Erythroblast (primary cell): ENCODE data around the gene THEM4.
"Not testable (repeated sequence)": the region's sequence is repeated elsewhere in the genome, so short reads cannot be mapped to it uniquely, and the experiment has no call there.

Experiments used
- DNase-seq, 2 experiments: peaks; one replicate each; lab custom pipeline; 2025; lab: John Stamatoyannopoulos, UW
- GATA1 ChIP-seq: IDR thresholded peaks from 2 replicates; pipeline ENCODE4 v1.6.1; 2011; ENCODE audit warnings: low read depth, mild to moderate bottlenecking, control low read depth, low read length, moderate library complexity
- POLR2A ChIP-seq: IDR thresholded peaks from 2 replicates; pipeline ENCODE4 v1.6.1; 2011; ENCODE audit warnings: mild to moderate bottlenecking, low read length

THEM4 gene

DNA sequence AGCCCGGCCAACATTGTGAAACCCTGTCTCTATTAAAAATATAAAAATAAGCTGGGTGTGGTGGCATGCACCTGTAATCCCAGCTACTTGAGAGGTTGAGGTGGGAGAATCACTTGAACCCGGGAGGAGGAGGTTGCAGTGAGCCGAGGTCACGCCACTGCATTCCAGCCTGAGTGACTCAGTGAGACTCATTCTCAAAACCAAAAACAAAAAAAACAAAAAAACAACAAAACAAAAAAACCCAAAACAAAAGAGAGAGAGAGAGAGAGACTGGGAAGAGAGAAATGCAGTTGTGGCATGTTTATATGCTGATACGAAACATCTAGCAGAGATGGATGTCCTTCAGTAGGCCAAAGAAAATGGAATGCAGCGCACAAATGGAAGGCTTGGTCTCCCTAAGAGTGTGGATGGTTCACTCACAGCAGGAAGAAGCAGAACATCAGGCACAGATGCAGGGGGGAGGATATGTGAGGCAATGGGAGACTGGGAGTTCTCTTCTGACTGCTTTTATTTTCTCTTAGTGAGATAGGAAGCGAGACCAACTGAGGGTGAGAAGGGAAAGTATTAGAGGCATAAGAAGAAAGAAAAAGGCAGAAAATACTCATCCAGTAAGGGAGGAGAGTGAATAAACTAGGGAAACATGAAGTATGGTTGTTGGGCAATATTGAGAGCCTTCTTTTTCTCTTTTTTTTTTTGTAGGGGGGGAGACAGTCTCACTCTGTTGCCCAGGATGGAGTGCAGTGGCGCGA, 16.0 kb downstream of the THEM4 start:
- DNase-seq = no peak
- TF ChIP-seq GATA1 (no peak), POLR2A (no peak)

DNA sequence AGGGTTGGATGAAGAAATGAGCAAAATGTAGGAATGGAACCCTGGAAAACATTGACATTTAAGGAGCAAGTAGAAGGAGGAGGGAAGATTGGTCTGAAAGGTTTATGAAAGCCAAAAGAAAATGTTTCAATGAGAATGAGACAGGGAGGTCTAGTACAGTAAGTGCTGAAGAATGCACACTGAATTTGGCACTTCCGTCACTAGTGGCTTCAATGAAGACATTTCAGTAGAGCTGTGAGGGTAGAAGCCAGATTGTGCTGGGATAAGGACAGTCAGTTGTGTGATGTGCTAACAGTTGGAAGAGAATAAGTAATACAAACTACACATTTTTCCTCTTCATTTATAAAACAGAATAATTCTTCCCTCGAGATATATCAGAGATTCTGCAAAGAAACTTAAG, 17.1 kb downstream of the THEM4 start:
- DNase-seq = no peak
- no peak for TF ChIP-seq GATA1
- TF ChIP-seq POLR2A = no peak

DNA sequence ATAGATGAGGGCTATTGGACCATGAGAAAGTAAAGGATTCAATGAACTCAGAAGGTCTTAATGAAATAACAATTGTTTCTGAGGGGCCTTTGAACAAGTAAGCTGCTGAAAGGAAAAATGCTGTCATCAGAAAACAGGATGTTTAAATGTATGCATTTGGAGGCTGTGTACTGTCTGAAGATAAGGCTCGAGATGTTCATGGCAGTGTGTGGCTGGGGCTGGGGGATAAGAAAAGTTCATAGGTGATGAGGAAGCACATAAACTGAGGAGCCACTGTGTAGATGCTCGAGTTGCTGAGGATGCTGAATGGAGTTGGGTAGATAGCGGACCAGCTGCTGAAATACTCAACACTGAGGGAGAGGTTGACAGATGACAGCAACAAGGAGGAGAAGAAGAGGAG, 17.8 kb downstream of the THEM4 start:
- no peak for DNase-seq

DNA sequence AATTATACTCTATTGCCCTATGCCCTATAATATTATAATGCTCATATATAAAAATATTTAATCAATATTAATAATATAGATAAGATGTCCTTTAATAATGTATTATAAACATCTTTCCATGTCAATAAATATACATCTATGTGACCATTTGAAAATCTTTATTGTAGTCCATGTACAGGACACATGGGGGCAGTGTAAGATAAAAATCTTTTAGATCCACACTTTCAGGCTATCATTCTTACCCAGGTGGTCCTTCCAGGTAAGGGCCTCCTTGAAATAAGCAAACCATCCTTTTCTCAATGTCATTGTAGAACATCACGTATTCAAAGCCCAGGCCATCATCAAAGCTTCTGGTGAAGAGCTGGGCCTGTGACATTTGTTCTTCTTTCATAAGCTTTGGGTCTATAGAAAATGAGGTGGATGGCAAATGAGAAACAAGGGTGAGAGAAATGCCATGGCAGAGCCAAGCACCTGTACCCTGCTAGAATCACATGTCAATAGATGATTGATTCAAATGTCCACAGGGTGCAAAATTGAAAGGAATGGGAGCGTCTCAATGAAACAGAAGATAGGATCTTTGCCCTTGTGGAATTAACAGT, 20.2 kb downstream of the THEM4 start:
- peak in 1 of 2 experiments; percentile 29 for DNase-seq
- TF ChIP-seq GATA1 (no peak), POLR2A (no peak)

More for the DNA sequence above, 17.8 kb downstream of the THEM4 start:
- TF ChIP-seq GATA1 = no peak
- no peak for TF ChIP-seq POLR2A

DNA sequence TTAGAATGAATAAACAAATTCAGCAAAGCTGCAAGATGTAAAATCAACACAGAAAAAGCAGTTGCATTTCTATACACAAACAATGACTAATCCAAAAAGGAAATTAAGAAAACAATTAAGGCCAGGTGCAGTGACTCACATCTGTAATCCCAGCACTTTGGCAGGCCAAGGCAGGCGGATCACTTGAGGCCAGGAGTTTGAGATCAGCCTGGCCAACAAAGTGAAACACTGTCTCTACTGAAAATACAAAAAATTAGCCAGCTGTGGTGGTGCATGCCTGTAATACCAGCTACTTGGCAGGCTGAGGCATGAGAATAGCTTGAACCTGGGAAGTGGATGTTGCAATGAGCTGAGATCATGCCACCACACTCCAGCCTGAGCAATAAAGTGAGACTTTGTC, 22.3 kb downstream of the THEM4 start:
- DNase-seq = no peak
- no peak for TF ChIP-seq POLR2A
- no peak for TF ChIP-seq GATA1

DNA sequence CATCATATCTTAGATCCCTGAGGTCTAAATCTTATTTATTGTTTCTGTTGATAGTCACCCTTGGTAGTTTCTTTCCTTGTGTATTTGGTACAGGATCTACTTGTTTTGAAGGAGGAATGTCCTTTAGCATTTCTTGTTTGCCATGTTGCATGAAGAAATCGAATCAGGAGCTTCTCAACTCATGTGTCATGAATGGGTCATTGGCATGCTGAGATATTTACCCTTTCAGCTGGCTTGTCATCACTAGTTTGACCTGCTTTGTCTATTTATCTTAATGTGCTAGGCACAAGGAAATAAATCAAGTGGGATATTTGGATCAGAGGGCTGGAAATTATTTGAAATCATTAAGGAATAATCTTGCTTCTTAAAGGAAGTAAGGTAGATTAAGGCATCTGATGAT, 23.8 kb downstream of the THEM4 start:
- DNase-seq = no peak
- TF ChIP-seq POLR2A (no peak), GATA1 (no peak)

DNA sequence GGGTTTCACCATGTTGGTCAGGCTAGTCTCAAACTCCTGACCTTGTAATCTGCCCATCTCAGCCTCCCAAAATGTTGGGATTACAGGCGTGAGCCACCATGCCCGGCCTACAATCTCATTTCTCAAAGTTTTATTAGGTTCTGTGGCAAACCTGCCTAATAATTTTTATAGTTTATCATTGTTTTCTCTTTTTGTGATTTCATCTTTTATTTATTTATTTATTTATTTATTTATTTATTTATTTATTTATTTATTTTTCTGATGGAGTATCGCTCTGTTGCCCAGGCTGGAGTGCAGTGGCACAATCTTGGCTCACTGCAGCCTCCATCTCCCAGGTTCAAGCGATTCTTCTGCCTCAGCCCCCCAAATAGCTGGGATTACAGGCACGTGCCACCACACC, 24.4 kb downstream of the THEM4 start:
- DNase-seq = not testable (repeated sequence)

DNA sequence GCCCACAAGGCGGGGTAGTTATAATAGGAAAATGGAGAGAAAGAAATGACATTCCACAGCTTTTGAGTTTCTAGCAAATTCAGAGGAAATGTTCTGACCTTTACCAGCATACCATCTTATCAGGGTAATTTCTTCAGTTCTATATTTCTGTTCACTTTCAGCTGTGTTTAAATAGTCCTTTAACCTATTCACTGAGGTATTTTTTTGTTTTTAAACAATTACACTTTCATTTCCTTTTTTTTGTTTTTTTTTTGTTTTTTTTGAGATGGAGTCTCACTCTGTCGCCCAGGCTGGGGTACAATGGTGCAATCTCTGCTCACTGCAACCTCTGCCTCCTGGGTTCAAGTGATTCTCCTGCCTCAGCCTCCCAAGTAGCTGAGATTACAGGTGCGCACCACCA, 24.9 kb downstream of the THEM4 start:
- DNase-seq = not testable (repeated sequence)

DNA sequence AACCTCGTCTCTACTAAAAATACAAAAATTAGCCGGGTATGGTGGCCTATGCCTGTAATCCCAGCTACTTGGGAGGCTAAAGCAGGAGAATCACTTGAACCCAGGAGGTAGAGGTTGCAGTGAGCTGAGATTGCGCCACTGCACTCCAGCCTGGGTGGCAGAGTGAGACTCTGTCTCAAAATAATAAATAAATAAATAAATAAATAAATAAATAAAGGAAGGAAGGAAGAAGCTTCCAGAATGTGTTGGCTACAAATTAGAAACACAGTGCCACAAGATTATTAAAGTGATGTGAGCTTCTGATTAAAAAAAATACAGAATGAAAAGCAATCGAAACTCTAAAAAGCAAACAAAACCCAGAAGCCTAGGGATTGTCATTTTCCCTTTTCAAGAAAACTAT, 25.4 kb downstream of the THEM4 start:
- DNase-seq = not testable (repeated sequence)

DNA sequence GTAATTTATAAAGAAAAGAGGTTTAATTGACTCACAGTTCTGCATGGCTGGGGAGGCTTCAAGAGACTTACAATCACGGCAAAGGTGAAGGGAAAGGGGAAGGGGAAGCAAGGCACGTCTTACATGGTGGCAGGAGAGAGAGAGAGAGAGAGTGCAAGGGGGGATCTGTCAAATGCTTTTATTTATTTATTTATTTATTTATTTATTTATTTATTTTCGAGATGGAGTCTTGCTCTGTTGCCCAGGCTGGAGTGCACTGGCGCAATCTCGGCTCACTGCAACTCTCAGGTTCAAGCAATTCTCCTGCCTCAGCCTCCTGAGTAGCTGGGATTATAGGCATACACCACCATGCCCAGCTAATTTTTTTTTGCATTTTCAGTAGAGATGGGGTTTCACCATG, 26.4 kb downstream of the THEM4 start:
- not testable (repeated sequence) for DNase-seq

DNA sequence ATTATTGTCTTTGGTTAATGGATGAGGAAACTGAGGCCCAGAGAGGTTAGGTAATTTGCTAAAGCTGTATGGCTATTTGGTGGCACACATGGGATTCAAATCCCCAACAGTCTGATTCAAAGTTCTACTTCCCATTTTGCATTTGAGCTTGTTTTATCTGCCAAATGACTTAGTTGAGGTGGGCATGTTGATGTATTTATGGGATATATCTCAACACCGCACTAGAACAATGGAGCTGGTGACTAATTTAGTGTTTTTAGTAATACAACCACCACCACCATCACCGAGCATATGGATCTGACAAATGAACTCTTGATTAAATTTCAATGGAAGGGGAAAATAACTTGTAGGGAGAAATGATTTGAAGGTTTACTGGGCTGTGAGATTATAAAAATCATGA, 26.8 kb downstream of the THEM4 start:
- TF ChIP-seq POLR2A = no peak
- TF ChIP-seq GATA1 = no peak
- DNase-seq = no peak

DNA sequence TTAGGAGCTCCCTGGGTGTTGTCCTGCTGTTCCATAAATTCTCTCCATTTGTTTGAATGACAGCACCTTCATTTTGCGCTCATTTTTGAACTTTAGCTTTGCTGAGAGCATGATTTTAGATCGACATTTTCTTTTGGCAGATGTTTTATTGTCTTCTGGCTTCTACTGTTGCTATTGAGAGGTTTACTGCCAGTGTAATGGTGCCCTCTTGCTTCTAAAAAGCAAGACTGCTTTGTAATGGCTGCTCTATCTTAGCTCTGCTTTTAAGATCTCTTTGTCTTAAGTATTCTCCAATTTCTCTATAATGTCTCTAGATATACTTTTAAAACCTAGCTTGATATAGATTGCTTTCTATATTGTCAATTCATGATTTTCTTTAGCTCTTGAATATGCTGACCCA, 27.8 kb downstream of the THEM4 start:
- peak in 1 of 2 experiments; percentile 20 for DNase-seq
- no peak for TF ChIP-seq POLR2A
- no peak for TF ChIP-seq GATA1

DNA sequence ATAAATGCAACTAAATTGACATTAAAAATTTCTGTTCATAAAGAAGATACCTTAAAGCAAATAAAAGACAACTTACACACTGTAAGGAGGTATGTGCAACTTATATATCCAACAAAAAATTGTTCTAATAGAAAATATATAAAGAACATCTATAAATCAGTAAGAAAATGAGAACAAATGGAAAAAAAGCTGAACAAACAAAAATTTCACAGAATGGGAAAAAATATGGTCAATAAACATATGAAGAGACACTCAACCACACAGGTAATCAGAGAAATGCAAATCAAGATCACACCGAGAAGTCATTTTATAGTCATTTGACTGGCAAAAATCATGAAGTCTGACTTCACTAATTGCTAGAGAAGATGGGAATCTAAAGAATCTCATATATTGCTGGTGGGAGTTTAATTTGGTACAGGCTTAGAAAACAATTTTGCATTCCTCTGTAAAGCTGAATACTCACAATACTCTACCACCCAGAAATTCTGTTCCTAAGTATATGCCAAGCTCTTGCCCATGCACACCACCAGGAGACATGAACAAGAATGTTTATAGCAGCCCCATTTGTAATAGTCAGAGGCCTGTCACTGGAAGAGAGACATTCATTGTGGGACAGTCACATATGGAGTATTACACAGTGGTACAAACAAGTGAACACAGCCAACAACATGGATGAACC, 33.8 kb downstream of the THEM4 start:
- TF ChIP-seq POLR2A (no peak), GATA1 (no peak)
- no peak for DNase-seq

DNA sequence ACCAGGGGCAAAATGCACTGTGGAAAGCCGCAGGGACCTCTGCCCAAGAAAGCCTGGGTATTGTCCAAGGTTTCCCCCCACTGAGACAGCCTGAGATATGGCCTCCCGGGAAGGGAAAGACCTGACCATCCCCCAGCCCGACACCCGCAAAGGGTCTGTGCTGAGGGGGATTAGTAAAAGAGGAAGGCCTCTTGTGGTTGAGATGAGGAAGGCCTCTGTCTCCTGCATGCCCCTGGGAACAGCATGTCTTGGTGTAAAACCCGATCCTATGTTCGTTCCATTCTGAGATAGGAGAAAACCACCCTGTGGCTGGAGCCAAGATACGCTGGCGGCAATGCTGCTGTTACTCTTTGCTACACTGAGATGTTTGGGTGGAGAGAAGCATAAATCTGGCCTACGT, 36.5 kb downstream of the THEM4 start:
- not testable (repeated sequence) for DNase-seq

DNA sequence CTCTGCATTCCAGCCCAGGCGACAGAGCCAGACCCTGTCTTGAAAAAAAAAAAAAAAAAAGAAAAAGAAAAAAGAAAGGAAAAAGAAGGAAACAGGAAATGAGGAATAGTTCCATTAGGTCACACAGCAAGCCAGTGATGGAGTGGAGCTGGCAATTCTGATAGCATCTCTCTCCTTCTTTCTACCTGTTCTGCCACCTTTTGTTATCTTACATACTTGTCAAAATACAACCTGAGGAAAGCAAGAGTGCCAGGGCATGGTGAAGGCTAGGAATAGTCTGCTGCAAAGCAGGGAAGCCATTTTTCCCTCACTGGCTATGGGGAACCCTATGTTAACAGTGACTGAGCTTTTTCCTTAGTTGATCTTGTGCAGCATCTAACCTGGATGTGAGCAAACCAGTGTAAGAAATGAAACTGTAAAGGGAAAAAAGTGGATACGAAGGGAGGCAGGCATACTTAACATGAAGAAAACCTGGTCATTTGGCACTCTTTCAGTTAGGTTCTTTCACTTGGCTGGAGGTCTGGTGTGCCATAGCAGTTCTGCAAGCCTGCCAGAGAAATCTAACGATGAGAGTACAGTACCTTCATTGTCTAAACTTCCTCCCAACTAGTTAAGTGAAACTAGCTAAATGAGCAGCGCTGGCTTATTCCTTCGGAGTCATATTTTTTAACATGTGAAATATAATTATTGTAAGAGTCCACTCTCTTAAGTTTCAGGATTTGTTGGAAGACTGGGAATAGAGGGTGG, 37.9 kb downstream of the THEM4 start:
- no peak for DNase-seq
- TF ChIP-seq GATA1 (no peak), POLR2A (no peak)
